ENCODE measurements around the gene MLH1. TPM values are rescaled to one million over a fixed set of nuclear protein-coding genes. Genes with fewer than 3 reads are reported as not detected.

Gene MLH1
- total and polyA plus RNA-seq, 12 donors = 17.2 to 111 (median 33.3) TPM

- intact Hi-C loops (cut with DNase I) = no loop called here
- Histone ChIP-seq H3K27ac (no peak overlapping the region), H3K27me3 (no peaks in the 10 kb centered on the region), H3K4me1 (replicated peaks in 1 of 2) (peaks cover 7% of the 10 kb centered on the region in 2 donors), H3K4me3 (no peak overlapping the region), H3K36me3 (replicated peaks in 1 of 2) (no peaks in the 10 kb centered on the region), H3K9me3 (replicated peaks in 1 of 3) (no peaks in the 10 kb centered on the region)
- WGBS, 4 donors = 93 to 100% (median 96%) methylated on average over 1 of the region's 1 CpG
- DNase-seq = no peak
- TF ChIP-seq, protein P1, sequence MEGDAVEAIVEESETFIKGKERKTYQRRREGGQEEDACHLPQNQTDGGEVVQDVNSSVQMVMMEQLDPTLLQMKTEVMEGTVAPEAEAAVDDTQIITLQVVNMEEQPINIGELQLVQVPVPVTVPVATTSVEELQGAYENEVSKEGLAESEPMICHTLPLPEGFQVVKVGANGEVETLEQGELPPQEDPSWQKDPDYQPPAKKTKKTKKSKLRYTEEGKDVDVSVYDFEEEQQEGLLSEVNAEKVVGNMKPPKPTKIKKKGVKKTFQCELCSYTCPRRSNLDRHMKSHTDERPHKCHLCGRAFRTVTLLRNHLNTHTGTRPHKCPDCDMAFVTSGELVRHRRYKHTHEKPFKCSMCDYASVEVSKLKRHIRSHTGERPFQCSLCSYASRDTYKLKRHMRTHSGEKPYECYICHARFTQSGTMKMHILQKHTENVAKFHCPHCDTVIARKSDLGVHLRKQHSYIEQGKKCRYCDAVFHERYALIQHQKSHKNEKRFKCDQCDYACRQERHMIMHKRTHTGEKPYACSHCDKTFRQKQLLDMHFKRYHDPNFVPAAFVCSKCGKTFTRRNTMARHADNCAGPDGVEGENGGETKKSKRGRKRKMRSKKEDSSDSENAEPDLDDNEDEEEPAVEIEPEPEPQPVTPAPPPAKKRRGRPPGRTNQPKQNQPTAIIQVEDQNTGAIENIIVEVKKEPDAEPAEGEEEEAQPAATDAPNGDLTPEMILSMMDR (IDR thresholded peaks at IDR 0.05) = no peak
- no peak for TF ChIP-seq POLR2A (IDR thresholded peaks at IDR 0.05)
Observed at GRCh38 chr3:36973139-36973538, 20.2 kb upstream of the MLH1 start.

DNA sequence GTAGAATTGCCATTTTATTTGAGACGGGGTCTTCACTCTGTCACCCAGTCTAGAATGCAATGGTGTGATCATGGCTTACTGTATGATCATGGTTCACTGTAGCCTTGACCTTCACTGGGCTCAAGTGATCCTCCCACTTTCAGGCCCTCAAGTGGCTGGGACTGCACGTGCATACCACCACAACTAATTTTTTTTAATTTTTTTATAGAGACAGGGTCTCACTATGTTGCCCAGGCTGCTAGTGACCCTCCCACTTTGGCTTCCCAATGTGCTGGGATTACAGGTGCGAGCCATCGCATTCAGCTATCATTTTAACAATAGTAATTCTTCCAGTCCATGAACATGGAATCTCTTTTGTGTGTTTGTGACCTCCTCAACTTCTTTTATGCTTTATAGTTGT is 12.3 kb upstream of the MLH1 start:
- no peak for TF ChIP-seq POLR2A (IDR thresholded peaks at IDR 0.05)
- TF ChIP-seq, protein P1 (IDR thresholded peaks at IDR 0.05) = no peak
- DNase-seq = no peak
- no peak overlapping the region for H3K27ac ChIP-seq
- intact Hi-C loops (cut with DNase I) = no loop called here
- WGBS, 4 donors = 84 to 92% (median 90%) methylated on average over 4 of the region's 4 CpGs
- no peaks in the 10 kb centered on the region for H3K4me1 ChIP-seq (replicated peaks in 1 of 2)
- peaks cover 0 to 36% of the 10 kb centered on the region in 2 donors for H3K36me3 ChIP-seq (replicated peaks in 1 of 2)
- H3K27me3 ChIP-seq = no peaks in the 10 kb centered on the region
- no peaks in the 10 kb centered on the region for H3K9me3 ChIP-seq (replicated peaks in 1 of 3)
- H3K4me3 ChIP-seq = no peak overlapping the region

GRCh38 chr3:36988356-36988755 is 5.0 kb upstream of the MLH1 start:
- no peak for DNase-seq
- Histone ChIP-seq H3K9me3 (replicated peaks in 1 of 3) (no peaks in the 10 kb centered on the region), H3K36me3 (replicated peaks in 1 of 2) (peaks cover 0 to 39% of the 10 kb centered on the region in 2 donors), H3K27me3 (no peaks in the 10 kb centered on the region), H3K4me1 (replicated peaks in 1 of 2) (peaks cover 20 to 46% of the 10 kb centered on the region in 2 donors), H3K27ac (no peak overlapping the region), H3K4me3 (no peak overlapping the region)
- 71 to 87% (median 75%) methylated on average over 2 of the region's 2 CpGs for WGBS, 4 donors
- intact Hi-C loops (cut with DNase I) = no loop called here
- TF ChIP-seq, protein P1 (IDR thresholded peaks at IDR 0.05) = no peak
- no peak for TF ChIP-seq POLR2A (IDR thresholded peaks at IDR 0.05)

DNA sequence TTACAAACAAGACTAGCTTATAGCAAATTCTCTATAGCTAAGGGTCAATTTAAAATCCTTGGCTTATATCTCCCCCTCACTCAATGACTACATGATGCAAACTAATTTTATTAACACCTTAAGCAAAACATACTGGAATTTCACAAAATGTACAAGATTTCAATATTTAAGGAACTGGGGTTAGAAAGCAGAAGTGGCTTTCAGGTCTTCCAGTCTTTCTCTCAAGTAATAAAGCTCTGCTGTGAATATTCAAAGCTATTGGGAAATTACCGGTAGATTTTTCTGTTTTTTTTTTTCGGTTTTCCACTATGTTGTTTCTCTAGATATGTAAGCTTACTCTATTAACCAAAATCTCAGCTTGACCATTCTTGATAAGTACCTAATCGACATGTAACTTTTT is 4.3 kb upstream of the MLH1 start:
- Histone ChIP-seq H3K4me1 (replicated peaks in 1 of 2) (peaks cover 22 to 47% of the 10 kb centered on the region in 2 donors), H3K4me3 (peak overlapping the region in 1 of 4 donors; percentile 9), H3K36me3 (replicated peaks in 1 of 2) (peaks cover 0 to 32% of the 10 kb centered on the region in 2 donors), H3K27ac (no peak overlapping the region), H3K27me3 (no peaks in the 10 kb centered on the region), H3K9me3 (replicated peaks in 1 of 3) (no peaks in the 10 kb centered on the region)
- TF ChIP-seq, protein P1 (IDR thresholded peaks at IDR 0.05) = no peak
- no peak for TF ChIP-seq POLR2A (IDR thresholded peaks at IDR 0.05)
- intact Hi-C loops (cut with DNase I) = no loop called here
- no peak for DNase-seq
- WGBS, 4 donors = 69 to 85% (median 76%) methylated on average over 3 of the region's 3 CpGs
